GM18508 (cell line): ENCODE data around the gene UQCC2.

Source experiments
- ATAC-seq: cut with Tn5 transposase; IDR thresholded peaks from one replicate; pipeline ENCODE4 v1.9.1; 2021; ENCODE audit warnings: moderate number of reproducible peaks; ENCODE audit not compliant: insufficient read depth, unreplicated experiment

The UQCC2 gene

GRCh38 chr6:33663028-33663427, 48.5 kb downstream of the UQCC2 start:
- ATAC-seq, result no peak

GRCh38 chr6:33662318-33662717, 49.2 kb downstream of the UQCC2 start:
- no peak for ATAC-seq

GRCh38 chr6:33661106-33661838, 50.2 kb downstream of the UQCC2 start:
- ATAC-seq, result no peak

GRCh38 chr6:33659986-33660385, 51.5 kb downstream of the UQCC2 start:
- ATAC-seq, result no peak

GRCh38 chr6:33658982-33659689, 52.4 kb downstream of the UQCC2 start:
- ATAC-seq, result no peak

DNA sequence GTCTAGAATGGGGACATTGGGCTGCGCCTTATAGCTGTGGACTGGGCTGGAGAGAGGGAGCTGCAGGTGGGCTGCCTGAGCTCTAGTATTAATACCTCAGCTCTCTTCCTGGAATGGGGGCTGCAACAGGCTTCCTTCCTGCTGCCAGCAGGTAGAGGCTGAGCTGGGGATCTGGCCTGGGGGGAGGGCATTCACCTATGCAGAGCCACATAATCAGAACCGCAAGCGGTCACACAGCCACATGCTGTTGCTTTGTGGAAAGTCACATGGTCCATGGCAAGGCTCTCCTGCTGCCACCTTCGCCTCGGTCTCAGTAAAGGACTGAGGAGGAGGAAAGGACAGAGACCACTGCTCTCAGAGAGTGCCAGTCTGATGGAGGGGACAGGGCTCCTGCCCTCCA, 54.7 kb downstream of the UQCC2 start:
- ATAC-seq, result no peak

- no peak for ATAC-seq
Observed at GRCh38 chr6:33654831-33655554, 56.5 kb downstream of the UQCC2 start.

GRCh38 chr6:33652002-33652401, 59.5 kb downstream of the UQCC2 start:
- ATAC-seq, result no peak

- no peak for ATAC-seq
Observed at GRCh38 chr6:33651403-33651802, 60.1 kb downstream of the UQCC2 start.
